ENCODE measurements around the gene RFC2.

- TF ChIP-seq TAF1 (IDR thresholded peaks at IDR 0.05; ENCODE audit: low read depth) (no peak), CREB1 (IDR thresholded peaks at IDR 0.05; ENCODE audit: low read depth) (no peak)
These were observed 71.1 kb downstream of the RFC2 start for GRCh38 chr7:74183142-74183541.
